Vagina (tissue), 2 donors: Measurements from ENCODE around the gene ATM. TPM values are rescaled to one million over a fixed set of nuclear protein-coding genes. Genes with fewer than 3 reads are reported as not detected.

Experiments used
- DNase-seq, 2 donors: peaks; one replicate each; pipeline ENCODE4 v3.0.0-alpha.2; 2017; ENCODE audit errors: extremely low spot score in 2 of 2
- H3K27ac ChIP-seq: fragments of 200-600 bp; sonication (generic); one replicate; pipeline ENCODE4 v1.5.1; 2019
- H3K27me3 ChIP-seq: fragments of 200-600 bp; sonication (generic); one replicate; pipeline ENCODE4 v1.5.1; 2019
- H3K36me3 ChIP-seq, 2 donors: fragments of 200-600 bp; sonication (generic); one replicate each; pipeline ENCODE4 v1.5.1; 2017 to 2019
- H3K4me1 ChIP-seq: fragments of 200-600 bp; sonication (generic); one replicate; pipeline ENCODE4 v1.5.1; 2019
- H3K4me3 ChIP-seq, 2 donors: fragments of 200-600 bp; sonication (generic); 1 replicate in 1 of 2; 2 replicates in 1 of 2; pipeline ENCODE4 v1.5.1; 2016 to 2019
- H3K9me3 ChIP-seq: fragments of 200-600 bp; sonication (generic); one replicate; pipeline ENCODE4 v1.5.1; 2019
- POLR2A ChIP-seq, 2 donors: fragments of 450-650 bp; IDR thresholded peaks; one replicate each; pipeline ENCODE4 v1.6.1; 2017; ENCODE audit warnings: antibody characterized with exemption in 2 of 2, mild to moderate bottlenecking in 2 of 2, moderate library complexity in 2 of 2
- POLR2AphosphoS5 ChIP-seq, 2 donors: sonication (generic); formaldehyde crosslinking; IDR thresholded peaks; one replicate each; pipeline ENCODE4 v1.9.0; 2017; ENCODE audit warnings: antibody characterized with exemption in 2 of 2, mild to moderate bottlenecking in 2 of 2, low read depth in 1 of 2; ENCODE audit not compliant: insufficient read depth in 1 of 2
- intact Hi-C: fragments of 100-400 bp; cut with DNase I; formaldehyde crosslinking; loops from one replicate; pipeline ENCODE4 v1.15.1; 2023
- total RNA-seq: library from RNA; depleted of rRNA; stranded (reverse); fragments of >200 nt; gene quantifications from one replicate; pipeline ENCODE4 v1.2.3, GENCODE V29; 2016
- TF ChIP-seq, protein P1 (sequence below), 3 experiments: fragments of 450-650 bp in 2 of 3; fragments of 200-600 bp in 1 of 3; sonication (generic) in 1 of 3; IDR thresholded peaks; one replicate each; pipeline ENCODE4 v1.5.1; 2017 to 2019; ENCODE audit warnings: antibody characterized with exemption in 3 of 3, mild to moderate bottlenecking in 2 of 3, moderate library complexity in 2 of 3

ATM gene
- total RNA-seq, 1 donor from 2014 or later = 59.9 TPM

DNA sequence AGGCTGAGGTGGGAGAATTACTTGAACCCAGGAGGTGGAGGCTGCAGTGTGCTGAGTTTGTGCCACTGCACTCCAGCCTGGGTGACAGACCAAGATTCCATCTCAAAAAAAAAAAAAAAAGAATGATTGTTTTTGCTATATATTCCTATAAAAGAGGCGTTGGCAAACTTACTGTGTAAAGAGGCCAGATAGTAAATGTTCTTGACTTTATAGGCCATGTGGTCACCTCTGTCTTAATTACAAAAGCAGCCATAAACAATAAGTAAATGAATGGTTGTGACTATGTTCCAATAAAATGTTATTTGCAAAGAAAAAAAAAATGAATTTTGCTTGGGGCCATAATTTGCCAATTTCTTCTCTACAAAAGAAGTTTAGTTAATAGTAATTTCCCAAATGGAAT is 12.3 kb downstream of the ATM start:
- Histone ChIP-seq H3K36me3 (peaks cover 0 to 29% of the 10 kb centered on the region in 2 donors), H3K9me3 (no peaks in the 10 kb centered on the region), H3K27me3 (no peaks in the 10 kb centered on the region), H3K4me1 (no peaks in the 10 kb centered on the region), H3K4me3 (no peak overlapping the region), H3K27ac (no peak overlapping the region)
- DNase-seq = no peak
- TF ChIP-seq, protein P1, sequence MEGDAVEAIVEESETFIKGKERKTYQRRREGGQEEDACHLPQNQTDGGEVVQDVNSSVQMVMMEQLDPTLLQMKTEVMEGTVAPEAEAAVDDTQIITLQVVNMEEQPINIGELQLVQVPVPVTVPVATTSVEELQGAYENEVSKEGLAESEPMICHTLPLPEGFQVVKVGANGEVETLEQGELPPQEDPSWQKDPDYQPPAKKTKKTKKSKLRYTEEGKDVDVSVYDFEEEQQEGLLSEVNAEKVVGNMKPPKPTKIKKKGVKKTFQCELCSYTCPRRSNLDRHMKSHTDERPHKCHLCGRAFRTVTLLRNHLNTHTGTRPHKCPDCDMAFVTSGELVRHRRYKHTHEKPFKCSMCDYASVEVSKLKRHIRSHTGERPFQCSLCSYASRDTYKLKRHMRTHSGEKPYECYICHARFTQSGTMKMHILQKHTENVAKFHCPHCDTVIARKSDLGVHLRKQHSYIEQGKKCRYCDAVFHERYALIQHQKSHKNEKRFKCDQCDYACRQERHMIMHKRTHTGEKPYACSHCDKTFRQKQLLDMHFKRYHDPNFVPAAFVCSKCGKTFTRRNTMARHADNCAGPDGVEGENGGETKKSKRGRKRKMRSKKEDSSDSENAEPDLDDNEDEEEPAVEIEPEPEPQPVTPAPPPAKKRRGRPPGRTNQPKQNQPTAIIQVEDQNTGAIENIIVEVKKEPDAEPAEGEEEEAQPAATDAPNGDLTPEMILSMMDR (IDR thresholded peaks at IDR 0.05) = no peak
- no peak for TF ChIP-seq POLR2AphosphoS5 (IDR thresholded peaks at IDR 0.05; ENCODE audit: insufficient read depth in 1 of 2, low read depth in 1 of 2)
- no peak for TF ChIP-seq POLR2A (IDR thresholded peaks at IDR 0.05)
- intact Hi-C loops = no loop called here

DNA sequence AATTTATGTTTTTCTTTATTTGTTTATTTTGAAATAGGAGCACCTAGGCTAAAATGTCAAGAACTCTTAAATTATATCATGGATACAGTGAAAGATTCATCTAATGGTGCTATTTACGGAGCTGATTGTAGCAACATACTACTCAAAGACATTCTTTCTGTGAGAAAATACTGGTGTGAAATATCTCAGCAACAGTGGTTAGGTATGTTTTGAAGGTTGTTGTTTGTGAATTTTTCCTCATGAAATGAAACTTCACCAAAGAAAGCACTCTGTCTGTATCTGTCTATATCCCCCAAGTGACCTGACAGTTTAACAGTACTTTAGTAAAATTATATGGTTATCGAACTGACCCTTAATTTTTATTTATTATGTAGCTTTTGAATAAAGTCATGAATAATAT is 12.8 kb downstream of the ATM start:
- no peaks in the 10 kb centered on the region for H3K27me3 ChIP-seq
- DNase-seq = no peak
- no peak overlapping the region for H3K27ac ChIP-seq
- intact Hi-C loops = no loop called here
- no peaks in the 10 kb centered on the region for H3K4me1 ChIP-seq
- no peak overlapping the region for H3K4me3 ChIP-seq
- no peak for TF ChIP-seq POLR2AphosphoS5 (IDR thresholded peaks at IDR 0.05; ENCODE audit: insufficient read depth in 1 of 2, low read depth in 1 of 2)
- no peak for TF ChIP-seq POLR2A (IDR thresholded peaks at IDR 0.05)
- TF ChIP-seq, protein P1 (IDR thresholded peaks at IDR 0.05) = no peak
- peaks cover 0 to 26% of the 10 kb centered on the region in 2 donors for H3K36me3 ChIP-seq
- no peaks in the 10 kb centered on the region for H3K9me3 ChIP-seq

DNA sequence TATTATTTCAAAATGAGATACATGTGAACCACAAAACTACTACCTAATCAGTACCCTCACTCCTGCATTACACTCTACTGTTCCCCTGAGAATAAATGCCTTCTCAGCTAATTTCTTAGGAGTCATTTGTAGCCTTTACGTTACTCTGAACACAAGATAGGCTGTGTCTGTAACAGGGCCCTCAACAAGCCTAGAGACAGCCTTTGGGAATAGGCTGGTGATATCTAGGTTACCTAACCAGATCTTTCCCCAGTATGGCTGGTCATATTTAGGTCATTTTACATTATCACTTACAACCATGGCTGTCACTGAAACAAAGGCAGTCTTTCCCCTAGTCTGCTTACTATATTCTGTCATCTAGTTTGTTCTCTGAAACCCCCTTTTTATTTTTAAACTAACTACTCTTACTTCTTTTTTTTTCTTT is 14.2 kb downstream of the ATM start:
- Histone ChIP-seq H3K9me3 (no peaks in the 10 kb centered on the region), H3K4me3 (no peak overlapping the region), H3K27me3 (no peaks in the 10 kb centered on the region), H3K36me3 (peaks cover 0 to 15% of the 10 kb centered on the region in 2 donors), H3K27ac (no peak overlapping the region), H3K4me1 (no peaks in the 10 kb centered on the region)
- TF ChIP-seq POLR2A (IDR thresholded peaks at IDR 0.05) = no peak
- TF ChIP-seq, protein P1 (IDR thresholded peaks at IDR 0.05) = no peak
- no peak for TF ChIP-seq POLR2AphosphoS5 (IDR thresholded peaks at IDR 0.05; ENCODE audit: insufficient read depth in 1 of 2, low read depth in 1 of 2)
- DNase-seq = no peak
- intact Hi-C loops = no loop called here

DNA sequence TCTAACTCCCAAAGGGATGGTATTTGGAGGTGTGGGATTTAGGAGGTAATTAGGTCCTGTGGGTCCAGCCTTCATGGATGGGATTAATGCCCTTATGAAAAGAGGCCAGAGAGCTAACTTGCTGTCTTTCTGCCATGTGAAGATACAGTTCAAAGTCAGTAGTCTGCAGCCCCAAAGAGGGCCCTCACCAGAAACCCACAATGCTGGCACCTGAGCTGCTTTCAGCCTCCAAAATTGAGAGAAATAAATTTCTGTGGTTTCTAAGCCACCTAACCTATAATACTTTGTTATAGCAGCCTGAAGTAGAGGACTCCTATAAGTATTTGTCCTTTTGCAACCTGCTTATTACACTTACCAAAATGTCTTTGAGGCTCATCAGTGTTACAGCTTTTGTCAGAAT is 16.2 kb downstream of the ATM start:
- Histone ChIP-seq H3K27me3 (no peaks in the 10 kb centered on the region), H3K27ac (no peak overlapping the region), H3K4me3 (no peak overlapping the region), H3K36me3 (peaks cover 0 to 8% of the 10 kb centered on the region in 2 donors), H3K4me1 (no peaks in the 10 kb centered on the region), H3K9me3 (no peaks in the 10 kb centered on the region)
- intact Hi-C loops = no loop called here
- TF ChIP-seq POLR2AphosphoS5 (IDR thresholded peaks at IDR 0.05; ENCODE audit: insufficient read depth in 1 of 2, low read depth in 1 of 2) (no peak), POLR2A (IDR thresholded peaks at IDR 0.05) (no peak)
- TF ChIP-seq, protein P1 (IDR thresholded peaks at IDR 0.05) = no peak
- DNase-seq = no peak

DNA sequence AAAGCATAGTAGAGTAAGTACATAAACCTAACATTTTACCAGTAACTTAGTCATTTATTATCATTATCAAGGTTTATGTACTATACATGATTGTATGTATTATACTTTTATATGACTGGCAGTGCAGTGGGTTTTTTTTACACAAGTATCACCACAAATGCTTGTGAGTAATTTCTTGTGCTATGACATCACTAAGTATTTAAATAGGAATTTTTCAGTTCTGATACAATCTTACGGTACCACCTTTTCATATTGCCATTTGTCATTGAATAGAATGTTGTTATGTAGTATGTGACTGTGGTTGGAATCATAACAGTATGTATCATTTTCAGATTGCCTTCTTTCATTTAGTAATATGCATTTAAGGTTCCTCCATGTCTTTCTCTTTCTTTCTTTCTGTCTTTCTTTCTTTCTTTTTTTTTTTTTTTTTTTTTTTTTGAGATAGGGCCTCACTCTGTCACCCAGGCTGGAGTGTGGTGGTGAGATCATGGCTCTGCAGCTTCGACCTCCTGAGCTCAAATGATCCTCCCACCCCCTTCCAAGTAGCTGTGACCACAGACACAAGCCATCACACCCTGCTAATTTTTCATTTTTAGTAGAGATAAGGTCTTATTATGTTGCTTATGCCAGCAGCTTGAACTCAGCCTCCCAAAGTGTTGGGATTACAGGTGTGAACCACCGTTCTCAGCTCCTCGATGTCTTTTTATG is 18.6 kb downstream of the ATM start:
- no peaks in the 10 kb centered on the region for H3K27me3 ChIP-seq
- intact Hi-C loops = no loop called here
- H3K27ac ChIP-seq = no peak overlapping the region
- no peak overlapping the region for H3K4me3 ChIP-seq
- H3K9me3 ChIP-seq = no peaks in the 10 kb centered on the region
- peaks cover 0 to 3% of the 10 kb centered on the region in 2 donors for H3K36me3 ChIP-seq
- TF ChIP-seq POLR2A (IDR thresholded peaks at IDR 0.05) (no peak), POLR2AphosphoS5 (IDR thresholded peaks at IDR 0.05; ENCODE audit: insufficient read depth in 1 of 2, low read depth in 1 of 2) (no peak)
- TF ChIP-seq, protein P1 (IDR thresholded peaks at IDR 0.05) = no peak
- no peaks in the 10 kb centered on the region for H3K4me1 ChIP-seq
- DNase-seq = no peak
